ENCODE results near the gene NBPF6.
"Not testable (repeated sequence)": the region's sequence is repeated elsewhere in the genome, so short reads cannot be mapped to it uniquely, and the experiment has no call there.

NBPF6 gene

DNA sequence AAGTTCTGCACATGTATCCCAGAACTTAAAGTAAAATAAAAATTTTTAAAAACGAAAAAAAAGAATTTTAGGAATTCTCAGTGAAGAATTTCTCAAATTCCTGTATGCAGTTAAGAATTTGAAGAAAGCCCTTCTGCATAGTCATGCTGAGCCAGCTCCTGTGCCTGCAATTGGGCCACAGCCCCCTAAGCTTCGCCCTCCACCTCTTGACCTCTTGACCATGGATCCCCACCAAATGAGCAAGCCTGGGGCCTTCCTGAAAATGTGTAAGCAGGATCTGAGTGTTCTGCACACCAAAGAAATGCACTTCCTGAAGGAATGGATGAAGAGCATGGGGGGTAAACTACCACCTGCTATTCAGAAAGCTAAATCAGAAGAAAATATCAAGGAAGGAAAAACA lies 52.0 kb downstream of the NBPF6 start:
- no peak for DNase-seq (ENCODE audit: low read depth in 2 of 2)

DNA sequence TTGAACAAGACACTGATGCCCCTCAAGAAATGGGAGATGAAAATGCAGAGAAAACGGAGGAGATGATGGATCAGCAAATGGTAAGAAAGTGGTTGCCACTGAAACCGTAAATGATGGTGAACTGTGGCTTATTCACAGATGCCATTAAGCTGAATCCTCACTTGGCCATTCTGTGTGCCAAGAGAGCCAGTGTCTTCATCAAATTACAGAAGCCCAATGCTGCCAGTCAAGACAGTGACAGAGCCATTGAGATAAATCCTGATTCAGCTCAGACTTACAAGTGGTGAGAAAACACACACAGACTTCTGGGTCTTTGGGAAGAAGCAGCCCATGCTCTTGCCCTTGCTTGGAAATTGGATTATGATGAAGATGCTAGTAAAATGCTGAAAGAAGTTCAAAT lies 52.5 kb downstream of the NBPF6 start:
- DNase-seq (ENCODE audit: low read depth in 2 of 2): no peak

DNA sequence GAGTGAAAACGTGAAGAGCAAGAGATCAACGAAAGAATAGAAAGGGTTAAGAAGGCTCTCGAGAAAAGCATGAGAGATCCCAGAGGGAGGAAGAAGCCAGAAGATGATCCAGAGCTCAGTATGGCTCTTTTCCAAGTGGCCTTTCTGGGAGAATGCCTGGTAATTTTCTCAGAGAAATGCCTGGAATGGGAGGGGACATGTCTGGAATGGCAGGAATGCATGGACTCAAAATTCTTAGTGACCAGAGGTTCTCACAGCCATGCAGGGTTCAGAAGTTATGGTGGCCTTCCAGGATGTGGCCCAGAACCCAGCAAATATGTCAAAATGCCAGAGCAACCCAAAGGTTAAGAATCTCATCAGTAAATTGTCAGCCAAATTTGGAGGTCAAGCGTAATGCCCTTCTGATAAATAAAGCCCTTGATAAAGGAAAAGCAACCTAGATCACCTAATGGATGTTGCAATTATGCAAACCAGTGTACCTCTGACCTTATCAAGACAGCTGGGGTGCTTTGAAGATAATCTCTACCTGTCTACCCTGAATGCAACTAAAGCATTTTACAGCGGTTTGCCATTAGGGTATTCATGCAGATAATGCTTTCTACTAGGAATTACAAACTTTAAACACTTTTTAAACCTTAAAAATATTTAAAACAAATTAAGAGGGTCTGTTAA lies 53.1 kb downstream of the NBPF6 start:
- DNase-seq (ENCODE audit: low read depth in 2 of 2): no peak

DNA sequence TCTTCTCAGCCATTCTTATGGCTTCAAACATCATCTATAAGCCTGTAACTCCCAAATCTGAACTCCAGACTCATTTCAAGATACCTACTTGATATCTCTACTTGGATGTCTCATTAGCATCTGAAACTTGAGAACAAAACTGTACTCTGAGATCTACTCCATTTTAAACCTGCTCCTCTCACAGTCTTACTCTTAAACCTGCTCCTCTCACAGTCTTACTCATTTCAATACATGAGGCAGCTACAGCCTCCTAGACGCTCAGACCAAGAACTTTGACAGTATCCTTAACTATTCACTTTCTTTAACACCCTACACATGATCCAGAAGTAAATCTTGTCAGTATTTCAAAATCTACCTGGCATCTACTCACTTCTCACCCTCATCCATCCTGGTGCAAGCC lies 54.3 kb downstream of the NBPF6 start:
- no peak for DNase-seq (ENCODE audit: low read depth in 2 of 2)

DNA sequence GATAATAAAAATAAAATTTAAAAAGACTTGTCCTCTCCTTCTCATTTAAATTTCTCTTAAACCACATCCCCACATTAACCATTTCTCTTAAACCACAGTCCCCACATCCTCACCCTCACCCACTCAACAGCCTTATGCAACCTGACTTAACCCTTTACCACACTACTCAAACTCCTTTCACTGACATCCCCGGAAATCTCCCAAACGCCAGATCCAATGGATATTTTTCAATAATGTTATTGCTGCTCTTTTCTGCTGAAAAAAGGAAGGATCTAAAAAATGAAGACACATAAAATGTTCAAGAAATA lies 55.6 kb downstream of the NBPF6 start:
- no peak for DNase-seq (ENCODE audit: low read depth in 2 of 2)

DNA sequence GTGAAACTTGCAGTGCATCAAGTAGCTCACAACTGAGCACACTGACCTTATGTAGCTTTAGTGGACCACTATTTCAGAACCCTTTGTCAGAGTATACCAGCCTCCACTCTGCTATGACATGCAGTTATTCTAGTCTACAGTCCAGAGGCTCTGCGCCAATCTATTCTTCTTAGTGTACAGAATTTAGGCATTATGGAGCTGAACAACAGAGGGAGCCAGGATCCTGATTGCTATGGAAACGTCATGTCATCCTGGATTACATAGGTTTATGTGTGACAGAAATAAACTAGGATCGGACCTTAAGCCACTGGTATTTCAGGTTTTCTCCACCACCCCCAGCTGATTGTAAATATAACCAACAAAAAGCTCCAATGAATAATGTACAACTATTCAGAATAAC lies 61.6 kb downstream of the NBPF6 start:
- DNase-seq (ENCODE audit: low read depth in 2 of 2): no peak

DNA sequence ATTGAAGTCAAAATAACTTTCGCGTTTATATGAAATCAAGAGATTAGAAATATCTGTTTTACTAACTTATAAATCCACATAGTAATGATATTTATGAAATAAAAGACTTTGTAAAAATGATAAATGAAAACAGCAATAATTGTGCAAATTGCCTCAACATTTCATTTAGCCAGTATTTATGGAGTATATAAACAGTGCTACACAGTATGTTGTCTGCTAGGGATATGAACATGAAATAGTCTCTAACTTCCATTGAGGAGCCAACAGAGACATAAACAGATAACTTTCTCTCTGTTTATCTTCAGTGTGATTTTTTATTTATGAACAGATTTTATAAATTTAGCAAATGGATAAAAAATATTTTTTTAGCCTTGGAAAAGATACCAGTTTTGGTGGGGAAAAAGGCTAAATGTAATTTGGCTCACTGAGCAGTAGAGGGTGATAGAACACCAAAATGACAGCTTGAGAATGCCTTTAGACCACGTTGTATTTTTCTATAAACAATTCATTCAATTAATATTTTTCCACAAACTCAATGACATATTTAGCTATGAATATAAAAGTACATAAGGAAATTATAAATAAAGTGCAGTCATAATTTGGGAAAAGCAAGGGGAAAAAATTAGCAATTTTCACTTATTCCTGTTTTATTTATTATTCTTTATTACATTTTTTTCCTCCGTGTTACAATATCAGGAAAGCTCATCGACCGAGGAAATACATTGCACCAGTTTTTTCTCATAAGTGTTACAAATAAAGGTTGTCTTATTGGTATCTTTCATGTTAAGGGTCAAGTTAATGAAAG lies 62.3 kb downstream of the NBPF6 start:
- no peak for DNase-seq (ENCODE audit: low read depth in 2 of 2)

DNA sequence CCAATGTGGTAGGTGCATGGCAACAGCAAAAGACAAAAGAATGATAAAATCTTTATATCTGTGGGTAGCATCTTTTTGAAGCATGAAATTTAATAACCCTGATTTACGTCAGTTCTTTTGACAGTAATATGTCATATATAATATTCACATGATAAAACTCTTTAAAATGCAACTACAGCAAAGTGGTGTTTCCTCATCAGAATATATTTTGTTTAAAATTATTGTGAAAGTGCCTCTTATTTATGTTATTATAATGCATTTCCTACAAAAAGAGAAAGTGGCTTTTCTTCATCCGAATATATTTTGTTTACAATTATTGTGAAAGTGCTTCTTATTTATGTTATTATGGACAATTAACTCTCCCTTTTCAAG lies 62.9 kb downstream of the NBPF6 start:
- DNase-seq (ENCODE audit: low read depth in 2 of 2): no peak

DNA sequence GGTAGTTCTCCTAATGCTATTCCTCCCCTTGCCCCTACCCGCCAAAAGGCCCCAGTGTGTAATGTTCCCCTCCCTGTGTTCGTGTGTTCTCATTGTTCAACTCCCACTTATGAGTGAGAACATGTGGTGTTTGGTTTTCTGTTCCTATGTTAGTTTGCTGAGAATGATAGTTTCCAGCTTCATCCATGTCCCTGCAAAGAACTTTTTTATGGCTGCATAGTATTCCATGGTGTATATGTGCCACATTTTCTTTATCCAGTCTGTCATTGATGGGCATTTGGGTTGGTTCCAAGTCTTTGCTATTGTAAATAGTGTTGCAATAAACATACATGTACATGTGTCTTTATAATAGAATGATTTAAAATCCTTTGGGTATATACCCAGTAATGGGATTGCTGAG lies 63.8 kb downstream of the NBPF6 start:
- DNase-seq (ENCODE audit: low read depth in 2 of 2): not testable (repeated sequence)

DNA sequence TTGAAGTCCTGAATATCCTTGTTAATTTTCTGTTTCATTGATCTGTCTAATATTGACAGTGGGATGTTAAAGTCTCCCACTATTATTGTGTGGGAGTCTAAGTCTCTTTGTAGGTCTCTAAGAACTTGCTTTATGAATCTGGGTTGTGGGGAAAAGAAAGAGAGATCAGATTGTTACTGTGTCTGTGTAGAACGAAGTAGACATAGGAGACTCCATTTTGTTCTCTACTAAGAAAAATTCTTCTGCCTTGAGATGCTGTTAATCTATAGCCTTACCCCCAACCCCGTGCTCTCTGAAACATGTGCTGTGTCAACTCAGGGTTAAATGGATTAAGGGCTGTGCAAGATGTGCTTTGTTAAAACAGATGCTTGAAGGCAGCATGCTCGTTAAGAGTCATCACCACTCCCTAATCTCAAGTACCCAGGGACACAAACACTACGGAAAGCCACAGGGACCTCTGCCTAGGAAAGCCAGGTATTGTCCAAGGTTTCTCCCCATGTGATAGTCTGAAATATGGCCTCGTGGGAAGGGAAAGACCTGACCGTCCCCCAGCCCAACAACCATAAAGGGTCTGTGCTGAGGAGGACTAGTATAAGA lies 67.3 kb downstream of the NBPF6 start:
- not testable (repeated sequence) for DNase-seq (ENCODE audit: low read depth in 2 of 2)

Data from stimulated activated CD8-positive, alpha-beta memory T cell treated with anti-CD3 and anti-CD28 coated beads, Interleukin-7, amount 100 ng/mL, for 1 hour (primary cell).